ENCODE results near the gene PRKCH.

The PRKCH gene

GRCh38 chr14:61476105-61476753 lies 154.8 kb downstream of the PRKCH start:
- peak; percentile 51 for DNase-seq (ENCODE audit: low spot score)

DNA sequence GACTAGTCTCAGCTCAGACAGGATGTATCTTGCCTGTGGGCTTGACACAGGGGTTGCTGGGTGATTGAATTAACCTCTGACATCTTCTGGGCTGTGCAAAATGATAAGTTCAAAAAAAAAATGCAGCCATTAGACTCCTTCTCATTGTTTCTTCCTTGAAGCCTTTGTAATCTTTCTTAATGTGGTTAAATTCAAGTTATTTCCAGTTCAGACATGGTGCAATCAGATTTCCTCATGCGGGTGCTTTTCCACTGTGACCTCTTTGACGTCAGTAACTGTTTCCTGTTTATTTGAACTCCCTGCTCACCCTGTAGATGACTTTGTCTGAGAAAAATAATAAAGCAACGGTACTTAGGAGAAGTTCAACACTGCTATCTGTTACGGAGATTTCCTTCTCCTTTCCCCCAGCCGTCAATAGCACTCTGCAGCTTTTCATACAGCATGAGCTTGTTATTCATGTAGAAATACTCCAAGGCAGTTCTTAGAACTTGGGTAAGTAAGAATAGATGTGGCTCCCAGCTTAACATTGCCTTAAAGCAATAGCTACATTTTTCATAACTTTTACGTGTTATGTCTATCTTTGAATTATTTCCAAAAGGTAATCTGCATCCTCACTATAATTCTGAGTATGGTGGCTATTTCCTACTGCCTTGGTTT lies 155.5 kb downstream of the PRKCH start:
- DNase-seq (ENCODE audit: low spot score) = peak; percentile 83

DNA sequence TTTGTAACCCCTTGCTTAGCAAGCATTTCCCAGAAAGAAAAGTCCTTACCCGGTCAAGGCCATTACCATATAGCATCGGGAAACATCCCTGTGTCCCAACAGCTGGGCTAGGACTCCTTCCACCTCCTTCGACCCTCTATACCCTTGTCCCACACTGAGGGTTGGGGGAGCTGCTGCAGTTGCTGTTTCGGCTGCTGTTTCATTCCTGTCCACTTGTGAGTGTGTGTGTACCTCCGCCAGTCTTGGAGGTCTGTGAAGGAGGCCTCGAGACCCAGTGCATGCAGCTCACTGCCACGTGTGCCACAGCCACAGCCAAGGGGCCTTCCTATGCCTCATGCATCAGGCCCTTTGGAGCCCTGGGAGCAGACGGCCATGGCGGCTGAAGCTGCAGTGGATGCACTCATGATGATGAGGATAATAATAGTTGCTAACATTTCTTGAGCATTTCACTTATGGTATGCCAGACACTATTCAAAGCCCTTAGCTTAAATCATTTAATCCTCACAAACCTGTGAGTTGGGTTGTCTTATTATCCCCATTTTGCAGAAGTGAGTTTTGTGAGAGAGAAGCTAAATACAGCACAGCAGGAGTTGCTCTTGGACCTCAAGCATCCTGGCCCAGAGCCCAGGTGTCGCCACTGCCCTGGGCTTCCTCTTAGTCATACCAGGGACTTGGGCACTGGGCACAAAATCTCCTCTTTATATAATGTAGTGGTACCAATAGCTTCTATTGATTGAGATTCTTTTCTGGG lies 156.5 kb downstream of the PRKCH start:
- DNase-seq (ENCODE audit: low spot score) = peak; percentile 41

GRCh38 chr14:61478971-61479473 lies 157.6 kb downstream of the PRKCH start:
- DNase-seq (ENCODE audit: low spot score) = peak; percentile 33

DNA sequence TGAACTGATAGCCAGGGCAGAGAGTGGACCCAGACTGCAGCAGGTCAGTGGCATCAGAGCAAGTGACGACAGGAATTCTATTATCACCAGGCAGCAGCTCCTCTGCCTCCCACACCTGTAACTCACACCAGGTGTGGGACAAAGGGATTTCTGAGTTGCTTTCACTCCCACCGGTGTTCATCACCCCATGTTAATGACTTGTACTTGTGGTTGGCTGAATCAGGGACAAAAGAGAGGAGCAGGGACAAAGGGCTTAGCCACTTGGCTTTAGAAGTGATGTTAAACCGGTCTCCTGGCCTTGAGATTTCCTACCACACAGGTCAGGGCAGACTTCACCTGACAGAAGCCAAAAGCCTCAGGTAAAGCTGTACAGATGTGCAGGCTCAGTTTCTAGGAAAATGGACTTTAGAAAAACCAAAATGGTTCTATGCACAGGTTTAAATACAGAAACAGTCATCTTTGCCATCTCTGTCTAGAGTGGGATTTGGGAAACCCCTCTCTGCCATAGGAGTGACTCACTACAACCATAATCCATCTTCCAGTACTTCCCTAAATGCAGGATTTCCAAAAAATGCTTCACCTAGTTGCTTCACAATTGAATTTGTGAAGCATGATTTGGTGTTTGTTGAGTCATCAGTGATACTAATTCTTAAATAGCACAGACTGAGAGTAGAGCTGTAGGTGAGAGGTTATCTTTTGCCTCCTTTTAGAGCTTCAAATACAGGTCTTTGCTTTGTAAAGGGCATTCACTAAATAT lies 158.5 kb downstream of the PRKCH start:
- DNase-seq (ENCODE audit: low spot score) = no peak

DNA sequence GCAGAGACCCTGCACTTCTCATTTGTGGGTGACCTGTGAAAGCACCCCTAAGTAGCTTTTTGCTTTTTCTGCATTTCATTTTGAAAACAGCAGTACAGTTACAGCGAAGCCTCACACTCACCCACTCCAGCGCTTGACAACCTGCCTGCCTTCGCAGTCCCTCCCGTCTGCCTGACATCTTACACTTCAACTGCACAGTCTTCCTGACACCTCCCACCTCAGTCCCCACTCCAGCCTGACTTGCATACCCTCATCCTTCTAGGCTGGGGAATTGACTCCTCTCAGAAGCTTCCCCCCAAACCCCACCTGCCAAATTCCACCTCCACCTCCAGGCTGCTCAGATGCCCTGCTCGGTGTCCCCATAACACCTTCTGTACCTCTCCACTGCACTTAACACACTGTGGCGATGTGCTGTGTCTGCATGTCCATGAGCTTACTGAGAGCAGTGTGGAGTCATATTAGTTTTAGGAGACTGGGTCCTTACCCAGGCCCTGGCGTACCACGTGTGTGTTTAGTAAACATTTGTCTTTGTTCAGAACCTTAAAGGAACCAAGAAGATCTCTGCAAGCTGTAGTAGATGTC lies 159.4 kb downstream of the PRKCH start:
- no peak for DNase-seq (ENCODE audit: low spot score)

DNA sequence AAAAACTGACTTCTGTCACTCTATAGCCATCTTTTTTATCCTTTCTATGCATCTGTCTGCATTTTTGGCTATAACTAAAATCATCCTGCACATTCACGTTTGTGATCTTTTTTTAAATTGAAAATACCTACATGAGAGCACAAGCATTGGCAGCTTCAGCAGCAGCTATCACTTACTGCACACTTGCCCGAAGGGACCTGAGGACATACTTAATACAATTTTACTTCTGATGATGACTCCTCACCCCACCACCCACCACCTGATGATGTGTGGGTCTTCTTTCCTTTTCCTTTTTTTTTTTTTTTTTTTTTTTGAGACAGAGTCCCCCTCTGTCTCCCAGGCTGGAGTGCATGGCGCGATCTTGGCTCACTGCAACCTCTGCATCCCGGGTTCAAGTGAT lies 160.3 kb downstream of the PRKCH start:
- no peak for DNase-seq (ENCODE audit: low spot score)

- no peak for DNase-seq (ENCODE audit: low spot score)
Observed at GRCh38 chr14:61482348-61483206, 161.2 kb downstream of the PRKCH start.

GRCh38 chr14:61483476-61483875 lies 162.1 kb downstream of the PRKCH start:
- DNase-seq (ENCODE audit: low spot score) = no peak

DNA sequence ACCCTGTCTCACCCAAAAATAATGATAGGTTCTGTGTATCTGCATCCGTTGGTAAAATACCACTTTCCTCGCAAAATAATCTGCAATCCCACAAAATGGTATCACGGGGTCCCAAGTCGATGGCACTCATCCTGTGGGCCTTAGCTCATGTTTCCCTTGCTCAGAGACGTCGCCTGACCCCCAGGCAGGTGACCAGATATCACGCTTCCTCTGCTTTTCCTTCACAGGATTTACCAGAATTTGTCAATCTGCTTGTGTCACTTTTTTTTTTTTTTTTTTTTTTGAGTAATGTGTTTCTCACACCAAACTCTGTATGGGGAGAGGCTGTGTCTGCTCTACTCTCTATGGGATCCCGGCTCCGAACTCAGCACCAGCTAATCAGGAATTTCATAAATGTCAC lies 162.7 kb downstream of the PRKCH start:
- no peak for DNase-seq (ENCODE audit: low spot score)

DNA sequence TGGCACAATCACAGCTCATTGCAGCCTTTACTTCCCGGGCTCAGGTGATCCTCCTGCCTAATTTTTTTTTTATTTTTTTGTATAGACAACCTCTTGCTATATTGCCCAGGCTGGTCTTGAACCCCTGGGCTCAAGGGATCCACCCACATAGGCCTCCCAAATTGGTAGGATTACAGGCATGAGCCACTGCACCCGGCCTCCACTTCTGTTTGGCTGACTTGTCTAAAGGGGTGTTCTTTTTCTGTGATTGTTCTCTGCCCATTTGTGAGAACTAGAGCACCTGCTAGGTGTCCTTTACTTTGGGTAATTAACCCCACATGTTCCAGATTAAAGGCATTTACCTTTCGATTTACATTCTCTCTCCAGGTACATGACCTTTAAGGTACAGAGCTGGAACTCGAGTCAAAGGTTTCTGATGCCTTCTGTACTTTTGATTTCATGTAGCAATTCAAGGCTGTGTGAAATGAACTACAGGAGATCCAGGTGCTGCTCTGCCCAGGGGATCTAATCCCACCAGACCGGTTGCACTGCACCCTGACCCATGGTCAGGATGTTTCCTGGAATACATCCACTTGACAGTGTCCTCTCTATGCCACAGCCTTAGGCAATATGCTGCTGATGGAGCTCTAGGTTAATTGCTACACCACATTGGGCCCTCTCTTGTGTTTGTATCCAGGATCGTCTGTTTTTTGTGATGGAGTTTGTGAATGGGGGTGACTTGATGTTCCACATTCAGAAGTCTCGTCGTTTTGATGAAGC lies 163.6 kb downstream of the PRKCH start:
- DNase-seq (ENCODE audit: low spot score) = no peak

DNA sequence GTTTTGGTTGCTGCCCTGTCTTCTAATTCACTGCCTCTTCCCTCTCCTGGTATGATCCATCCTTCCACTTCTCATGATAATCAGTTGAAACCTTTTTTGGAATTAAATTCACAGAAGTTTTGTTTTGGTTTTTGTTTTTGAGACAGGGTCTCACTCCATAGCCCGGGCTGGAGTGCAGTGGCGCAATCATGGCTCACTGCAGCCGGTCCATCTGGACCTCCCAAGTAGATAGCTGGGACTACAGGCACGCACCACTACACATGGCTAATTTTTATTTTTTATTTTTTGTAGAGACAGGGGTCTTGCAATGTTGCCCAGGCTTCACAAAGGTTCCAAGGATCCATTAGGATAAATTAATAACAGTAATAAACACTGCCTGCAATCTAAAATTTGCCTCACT lies 164.3 kb downstream of the PRKCH start:
- DNase-seq (ENCODE audit: low spot score) = no peak

GRCh38 chr14:61486930-61487495 lies 165.6 kb downstream of the PRKCH start:
- DNase-seq (ENCODE audit: low spot score) = no peak

DNA sequence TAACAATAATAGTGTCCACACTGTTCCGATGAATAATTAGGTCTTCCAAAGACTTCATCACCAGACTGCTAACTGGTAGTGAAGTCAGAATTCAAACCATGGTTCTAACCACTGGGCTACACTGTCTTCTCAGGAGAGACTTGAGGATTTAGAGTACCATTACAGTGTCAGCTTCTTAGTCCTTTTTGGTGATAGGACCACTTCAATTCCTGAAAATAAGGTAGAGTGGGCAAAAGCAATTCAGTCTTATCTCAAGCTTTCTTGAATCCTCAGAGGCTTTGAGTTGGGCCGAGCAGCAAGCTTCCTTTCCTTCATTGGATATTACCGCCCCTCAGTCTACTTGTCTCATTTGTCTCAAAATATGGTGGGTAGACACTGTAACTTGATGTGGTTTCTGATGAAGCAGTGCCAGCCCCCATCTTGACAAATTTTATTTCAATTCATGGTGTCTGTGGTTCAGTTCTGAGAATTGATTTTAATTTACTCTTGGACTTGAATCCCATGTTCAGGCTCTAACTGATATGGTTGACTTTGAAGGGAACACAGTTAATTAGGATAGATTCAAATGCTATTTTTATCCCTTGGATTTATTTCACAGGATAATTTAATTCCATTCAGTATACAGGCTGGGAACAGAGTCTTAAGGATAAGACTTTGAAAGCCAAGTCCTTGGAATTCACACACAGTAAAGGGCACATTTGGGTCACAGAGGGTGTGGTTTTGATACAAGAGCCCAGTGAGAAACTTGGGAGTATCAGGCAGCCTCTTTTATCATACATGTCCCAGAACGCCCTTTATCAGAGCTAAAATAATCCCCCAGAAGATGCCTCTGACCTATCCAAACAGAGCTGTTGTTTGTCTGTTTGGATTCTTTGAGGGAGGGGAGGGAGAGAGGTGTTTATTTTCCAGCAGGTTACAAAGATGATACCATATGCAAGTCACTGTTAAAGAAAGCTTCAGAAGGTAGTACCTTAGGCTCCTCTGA lies 167.3 kb downstream of the PRKCH start:
- no peak for DNase-seq (ENCODE audit: low spot score)

DNA sequence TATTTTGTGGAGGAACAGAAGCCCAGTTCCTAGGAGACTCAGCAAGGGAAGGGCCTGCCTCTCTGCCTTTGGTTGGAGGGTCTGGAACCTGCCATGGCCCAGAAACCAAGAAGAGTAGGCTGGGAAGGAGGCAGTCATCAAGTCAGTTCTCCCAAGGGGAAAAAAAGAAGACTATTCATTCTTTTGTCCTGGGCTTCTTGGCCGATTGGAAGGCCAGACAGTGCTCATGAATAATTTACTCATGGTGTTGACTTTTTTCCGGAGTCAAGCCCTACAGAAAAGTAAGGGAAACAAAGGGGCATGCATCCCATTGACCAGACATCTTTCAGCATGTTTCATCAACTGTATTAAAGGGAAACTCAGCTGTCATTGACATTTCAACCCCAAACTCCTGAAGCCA lies 168.1 kb downstream of the PRKCH start:
- no peak for DNase-seq (ENCODE audit: low spot score)

- no peak for DNase-seq (ENCODE audit: low spot score)
Observed at GRCh38 chr14:61489932-61490331, 168.6 kb downstream of the PRKCH start.

- no peak for DNase-seq (ENCODE audit: low spot score)
Observed at GRCh38 chr14:61491224-61491623, 169.8 kb downstream of the PRKCH start.

DNA sequence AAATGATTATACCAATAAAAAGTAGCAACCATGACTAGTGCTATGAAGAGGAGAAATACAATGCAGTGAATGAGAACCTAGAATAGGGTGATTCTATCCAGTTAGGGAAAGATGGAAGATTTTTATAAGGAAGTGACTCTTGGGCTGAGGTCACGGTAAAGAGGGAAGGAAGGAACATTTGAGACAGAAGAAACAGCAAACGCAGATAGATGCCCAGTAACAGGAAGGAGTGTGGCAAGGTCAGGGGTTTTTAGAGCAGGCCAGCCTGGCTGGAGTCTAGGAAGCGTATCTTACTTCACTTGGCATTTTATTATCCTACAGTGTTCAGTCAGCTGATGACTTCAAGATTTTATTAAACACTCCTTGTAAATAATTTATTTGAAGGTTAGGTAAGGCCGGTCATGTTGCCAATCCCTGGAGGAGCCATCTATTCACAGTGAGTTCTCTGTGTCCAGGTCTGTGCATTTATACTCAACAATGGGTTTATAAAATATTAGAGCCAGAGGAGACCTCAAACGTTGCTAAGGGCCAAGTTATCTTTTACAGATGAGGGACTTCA lies 170.6 kb downstream of the PRKCH start:
- DNase-seq (ENCODE audit: low spot score) = no peak
